Colon (tissue), 2 donors: ENCODE measurements around the gene PRCD.
"Not testable (repeated sequence)": the region's sequence is repeated elsewhere in the genome, so short reads cannot be mapped to it uniquely, and the experiment has no call there.

ENCODE experiments used
- FAIRE-seq: peaks from 2 replicates; lab custom pipeline; 2012; peaks lifted over from hg19 to GRCh38; lab: Jason Lieb, UNC
- donor health status: control.
- donor health status: control.

Gene PRCD

DNA sequence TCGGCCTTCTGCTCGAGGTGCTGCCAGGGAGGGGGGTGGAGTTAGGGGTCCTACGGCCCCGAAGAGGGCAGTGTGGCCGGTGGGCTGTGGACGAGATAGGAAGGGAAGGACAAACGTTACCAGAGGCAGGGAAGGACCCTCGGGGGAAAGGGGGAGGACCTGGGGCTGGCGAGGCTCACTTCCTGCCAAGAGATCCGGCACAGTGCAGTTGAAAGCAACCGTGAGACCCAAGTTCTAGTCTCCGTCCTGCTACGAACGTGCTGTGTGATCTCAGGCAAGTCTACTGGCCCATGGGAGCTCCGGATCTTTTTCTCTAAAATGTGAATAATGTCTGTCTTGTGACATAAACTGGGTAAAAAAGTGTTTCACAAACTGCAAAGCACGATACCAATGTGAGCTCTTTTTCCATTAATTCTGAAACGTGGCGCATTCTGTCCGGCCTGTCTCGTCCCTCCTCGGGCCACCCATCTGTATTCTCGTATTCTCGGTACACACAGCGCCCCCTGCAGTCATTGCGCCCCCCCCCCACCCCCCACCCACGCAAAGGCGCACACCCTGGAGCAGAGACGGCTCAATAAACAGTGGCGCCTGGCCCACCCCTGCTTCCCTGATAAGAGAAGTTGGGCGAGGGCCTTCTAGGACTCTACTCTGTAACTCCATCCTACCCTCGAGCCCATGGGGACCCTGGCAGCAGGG lies 11.2 kb upstream of the PRCD start:
- FAIRE-seq = no peak

DNA sequence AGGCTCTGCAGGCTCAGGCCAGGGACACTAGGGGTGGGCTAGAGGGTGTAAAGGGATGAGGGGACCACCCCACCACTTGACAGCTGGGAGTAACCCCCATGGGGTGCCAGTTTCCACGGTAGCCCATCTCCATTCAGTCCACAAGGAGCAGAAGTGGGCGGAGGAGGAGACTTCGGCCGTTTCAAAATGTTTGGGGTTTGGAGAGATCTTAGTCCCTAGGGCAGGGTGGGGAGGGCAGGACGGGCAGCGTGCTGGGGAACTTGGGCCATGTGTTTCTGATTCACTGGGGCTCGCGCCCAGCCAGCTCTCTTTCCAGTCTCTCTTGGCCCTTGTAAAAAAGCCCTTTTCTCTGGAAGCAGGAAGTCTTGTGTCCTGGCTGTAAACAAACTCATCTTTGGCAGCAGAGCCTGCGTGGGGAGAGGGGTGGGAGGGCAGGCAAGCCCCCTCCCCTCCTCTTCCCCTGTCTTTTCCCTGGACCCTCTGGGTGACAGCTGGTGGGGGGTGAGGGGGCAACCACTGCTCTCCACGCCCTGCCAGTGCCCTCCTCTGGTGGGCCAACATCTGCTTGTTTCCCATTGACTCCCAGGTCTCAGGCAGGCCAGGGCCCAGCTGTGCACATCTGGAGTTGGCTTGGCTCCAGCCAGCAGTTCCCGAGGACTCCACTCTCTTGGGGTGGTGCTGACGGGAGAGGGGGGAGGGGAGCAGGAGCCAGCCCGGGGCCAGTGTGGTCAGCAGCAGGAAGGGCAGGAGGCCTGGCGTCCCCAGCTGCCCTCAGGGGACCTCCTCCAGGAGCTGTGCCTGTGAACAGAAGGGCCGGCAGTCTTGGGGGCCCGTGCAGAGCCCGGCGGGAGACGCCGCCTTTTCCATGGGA lies 10.4 kb upstream of the PRCD start:
- FAIRE-seq = no peak

DNA sequence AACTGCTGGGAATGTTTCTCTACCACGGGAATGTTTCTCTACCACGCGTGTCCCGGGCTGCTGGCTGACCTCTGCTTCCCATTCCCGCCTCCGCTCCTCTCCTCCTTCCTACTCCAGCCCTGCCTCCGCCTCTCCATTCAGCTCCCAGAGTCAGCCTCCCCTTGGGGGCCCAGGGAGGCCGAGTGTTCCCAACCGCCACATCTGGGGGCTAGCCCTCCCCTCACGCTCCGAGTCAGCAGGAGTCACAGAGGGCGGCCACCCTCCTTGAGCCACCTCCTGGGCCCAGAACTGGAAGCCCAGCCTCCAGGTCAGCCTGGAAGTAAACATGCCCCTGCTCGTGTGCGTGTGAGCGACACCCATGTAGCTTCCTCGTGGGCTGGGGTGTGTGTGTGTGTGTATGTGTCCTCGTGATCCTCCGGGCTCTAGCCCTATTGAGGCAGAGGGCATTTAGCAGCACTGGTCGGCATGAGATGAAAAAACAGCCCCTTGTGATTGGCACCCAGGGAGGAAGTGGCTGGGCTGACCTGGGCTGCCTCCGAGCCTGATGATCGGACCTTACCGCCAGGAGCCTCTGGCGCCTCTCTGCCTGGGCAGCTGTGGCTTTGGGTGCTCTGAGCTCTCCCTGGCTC lies 9.6 kb upstream of the PRCD start:
- no peak for FAIRE-seq

DNA sequence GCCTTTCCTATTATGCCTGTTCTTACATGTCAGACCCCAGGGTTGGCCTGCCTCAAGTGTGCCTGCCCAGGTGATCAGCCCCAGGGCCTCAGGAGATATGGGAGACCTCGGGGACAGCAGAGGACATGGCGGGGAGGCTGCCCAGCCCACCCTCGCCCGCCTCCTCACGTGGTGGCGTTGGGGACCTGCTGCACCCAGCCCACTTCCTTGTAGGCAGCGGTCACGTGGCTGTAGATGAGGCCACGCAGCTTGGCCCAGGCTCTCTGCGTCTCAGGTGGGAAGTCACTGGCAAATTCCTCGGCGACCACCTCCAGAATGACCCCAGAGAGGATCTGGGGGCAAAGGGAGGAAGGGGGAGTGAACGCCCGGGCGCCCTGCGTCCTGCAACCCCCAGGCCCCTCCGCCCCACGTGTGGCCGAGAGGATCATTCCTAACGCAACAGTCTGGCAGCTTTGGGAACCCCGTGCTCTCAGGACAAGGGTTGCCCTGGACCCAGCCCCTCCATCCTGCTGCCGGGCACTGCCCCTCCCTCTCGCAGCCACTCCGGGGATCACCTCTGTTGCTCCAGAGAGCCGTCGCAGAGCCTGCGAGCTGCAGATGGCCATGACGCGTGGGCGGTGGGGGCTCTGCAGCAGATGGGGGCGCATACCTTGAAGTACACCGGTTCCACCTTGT lies 8.9 kb upstream of the PRCD start:
- FAIRE-seq = no peak

DNA sequence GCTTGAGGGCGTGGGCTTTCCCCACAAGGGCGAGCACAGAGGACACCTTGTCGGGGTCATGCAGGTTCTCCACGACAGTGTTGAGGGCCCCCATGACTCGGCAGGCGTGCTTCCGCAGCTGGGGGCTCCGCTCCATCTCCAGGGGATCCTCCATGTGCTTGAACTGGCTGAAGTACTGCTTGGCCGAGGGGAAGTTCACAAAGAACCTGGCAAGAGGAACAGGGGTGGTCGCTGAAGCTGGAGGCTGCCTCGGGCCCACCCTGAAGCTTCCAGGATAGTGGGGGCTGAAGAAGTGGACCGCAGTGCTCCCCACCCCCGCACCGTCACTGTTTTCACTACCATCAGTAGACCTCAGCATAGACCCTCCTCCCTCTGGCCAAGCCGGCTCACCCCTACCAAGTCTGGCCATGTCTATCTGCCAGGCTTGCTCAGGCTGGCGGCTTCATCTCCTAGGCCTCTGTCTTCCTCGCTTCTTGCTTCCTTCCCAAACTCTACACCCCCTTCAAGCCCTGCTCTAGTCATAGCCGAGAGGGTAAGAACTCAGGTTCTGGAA lies 8.3 kb upstream of the PRCD start:
- no peak for FAIRE-seq

DNA sequence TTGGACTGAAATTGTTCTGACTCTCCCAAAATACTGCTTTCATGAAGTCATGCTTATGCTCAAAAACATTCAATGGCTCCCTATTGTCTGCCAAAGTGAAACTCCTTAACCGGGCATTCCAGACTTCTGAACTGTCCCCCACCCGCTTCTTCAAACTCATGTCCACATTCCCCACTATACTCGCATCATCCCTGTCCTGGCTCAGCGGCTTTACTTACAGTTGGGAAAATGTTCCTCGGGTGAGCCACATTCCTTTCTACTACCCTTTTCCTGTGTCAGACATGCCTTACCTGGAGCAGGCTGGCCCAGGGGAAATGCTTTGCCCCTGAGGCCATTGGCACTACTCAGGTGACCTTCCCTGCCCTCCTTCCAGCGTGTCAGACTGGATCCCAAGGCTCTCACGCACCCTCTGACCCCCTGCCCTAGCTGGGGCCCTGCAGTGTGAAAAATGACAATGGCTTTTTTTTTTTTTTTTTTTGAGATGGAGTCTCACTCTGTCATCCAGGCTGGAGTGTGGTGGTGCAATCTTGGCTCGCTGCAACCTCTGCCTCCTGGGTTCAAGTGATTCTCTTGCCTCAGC lies 7.7 kb upstream of the PRCD start:
- FAIRE-seq = no peak

DNA sequence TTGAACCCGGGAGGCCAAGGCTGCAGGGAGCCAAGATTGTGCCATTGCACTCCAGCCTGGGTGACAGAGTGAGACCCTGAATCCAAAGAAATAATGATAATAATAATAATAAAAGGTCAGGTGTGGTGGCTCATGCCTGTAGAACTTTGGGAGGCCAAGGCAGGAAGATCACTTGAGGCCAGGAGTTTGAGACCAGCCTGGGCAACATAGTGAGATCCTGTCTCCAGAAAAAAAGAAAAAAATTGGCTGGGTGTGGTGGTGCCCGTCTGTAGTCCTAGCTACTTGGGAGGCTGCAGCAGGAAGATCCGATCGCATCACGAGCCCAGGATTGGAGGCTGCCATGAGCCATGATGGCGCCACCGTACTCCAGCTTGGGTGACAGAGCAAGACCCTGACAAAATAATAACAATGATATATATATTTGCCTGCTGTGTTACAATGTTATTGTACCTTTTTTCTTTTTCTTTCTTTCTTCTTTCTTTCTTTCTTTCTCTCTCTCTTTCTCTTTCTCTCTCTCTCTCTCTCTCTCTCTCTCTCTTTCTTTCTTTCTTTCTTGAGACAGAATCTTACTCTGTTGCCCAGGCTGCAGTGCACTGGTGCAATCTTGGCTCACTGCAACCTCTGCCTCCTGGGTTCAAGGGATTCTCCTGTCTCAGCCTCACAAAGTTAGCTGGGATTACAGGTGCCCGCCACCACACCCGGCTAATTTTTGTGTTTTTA lies 6.0 kb upstream of the PRCD start:
- not testable (repeated sequence) for FAIRE-seq

DNA sequence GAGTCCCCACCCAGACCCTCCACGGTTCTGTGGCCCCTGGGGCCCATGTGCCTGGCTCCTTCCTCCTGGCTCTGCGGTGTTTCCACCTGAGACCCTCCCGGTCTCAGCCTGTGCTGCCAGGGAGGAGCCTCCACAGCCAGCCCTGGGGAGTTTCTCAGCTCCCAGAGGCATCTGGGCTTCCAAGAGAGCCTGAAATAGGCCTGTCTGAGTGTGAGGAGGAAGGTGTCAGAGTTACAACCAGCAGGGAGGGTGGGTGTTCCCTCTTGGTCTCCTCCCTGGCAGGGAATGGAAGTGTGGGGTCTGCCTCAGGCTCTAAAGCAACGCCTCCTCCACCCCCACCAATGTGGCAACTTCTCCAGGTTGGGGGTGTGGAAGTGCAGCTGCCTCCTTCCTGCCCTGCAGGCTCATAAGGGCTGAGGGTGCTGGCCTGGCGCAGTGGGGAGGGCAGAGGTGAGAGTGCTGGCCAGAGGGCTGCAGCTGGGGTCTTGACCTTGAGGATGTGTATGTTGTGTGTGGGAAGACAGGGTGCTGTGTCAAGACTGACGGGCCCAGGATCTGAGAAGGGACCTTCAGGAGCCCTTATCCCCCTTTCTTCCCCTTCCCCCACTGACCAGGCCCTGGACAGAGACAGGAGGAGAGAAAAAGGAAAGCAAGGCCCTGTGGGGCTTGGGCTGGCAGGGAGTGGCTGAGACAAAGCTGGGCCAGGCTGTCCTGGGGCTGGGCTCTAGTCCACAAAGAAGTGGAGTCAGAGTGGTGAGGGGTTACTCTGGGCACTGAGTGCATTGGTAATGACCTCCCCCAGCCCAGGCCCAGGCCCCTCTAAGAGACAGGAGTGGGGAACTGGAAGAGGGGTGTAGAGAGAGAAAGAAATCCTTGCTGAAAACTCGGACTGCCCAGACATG lies 4.8 kb upstream of the PRCD start:
- FAIRE-seq = no peak

DNA sequence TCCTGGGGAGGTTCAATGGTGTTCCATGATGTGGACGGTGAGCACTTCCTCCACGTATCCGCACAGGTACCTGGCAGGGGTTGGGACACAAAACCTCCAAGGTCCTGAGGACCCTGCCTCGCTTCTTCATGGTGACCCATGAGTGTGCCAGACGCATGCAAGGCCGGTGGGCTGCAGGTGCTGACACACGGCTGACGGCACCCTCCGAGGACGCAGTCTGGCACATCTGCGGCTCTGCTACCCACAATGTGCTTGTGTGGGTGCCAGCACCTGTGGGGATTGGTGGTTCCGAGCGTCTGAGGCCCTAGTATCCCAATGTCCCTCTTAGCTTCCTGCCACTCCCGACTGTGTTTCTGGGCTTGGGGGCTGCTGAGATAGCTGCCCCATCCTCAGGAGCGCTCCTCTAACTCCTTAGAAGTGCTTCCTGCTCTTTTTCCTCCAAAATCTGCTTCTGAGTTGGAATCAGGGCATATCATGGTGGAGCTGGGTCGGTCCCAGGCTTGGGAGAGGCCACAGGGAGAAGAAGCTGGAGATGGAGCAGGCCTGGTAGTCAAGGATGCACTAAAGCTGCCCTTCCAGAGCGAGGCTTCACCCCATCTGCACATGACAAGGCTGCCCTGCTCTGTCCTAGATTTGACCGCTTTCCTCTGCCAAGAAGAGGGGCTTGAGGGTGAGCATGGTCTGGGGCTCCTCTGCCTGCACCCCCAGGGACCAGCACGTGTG lies 3.9 kb upstream of the PRCD start:
- no peak for FAIRE-seq

DNA sequence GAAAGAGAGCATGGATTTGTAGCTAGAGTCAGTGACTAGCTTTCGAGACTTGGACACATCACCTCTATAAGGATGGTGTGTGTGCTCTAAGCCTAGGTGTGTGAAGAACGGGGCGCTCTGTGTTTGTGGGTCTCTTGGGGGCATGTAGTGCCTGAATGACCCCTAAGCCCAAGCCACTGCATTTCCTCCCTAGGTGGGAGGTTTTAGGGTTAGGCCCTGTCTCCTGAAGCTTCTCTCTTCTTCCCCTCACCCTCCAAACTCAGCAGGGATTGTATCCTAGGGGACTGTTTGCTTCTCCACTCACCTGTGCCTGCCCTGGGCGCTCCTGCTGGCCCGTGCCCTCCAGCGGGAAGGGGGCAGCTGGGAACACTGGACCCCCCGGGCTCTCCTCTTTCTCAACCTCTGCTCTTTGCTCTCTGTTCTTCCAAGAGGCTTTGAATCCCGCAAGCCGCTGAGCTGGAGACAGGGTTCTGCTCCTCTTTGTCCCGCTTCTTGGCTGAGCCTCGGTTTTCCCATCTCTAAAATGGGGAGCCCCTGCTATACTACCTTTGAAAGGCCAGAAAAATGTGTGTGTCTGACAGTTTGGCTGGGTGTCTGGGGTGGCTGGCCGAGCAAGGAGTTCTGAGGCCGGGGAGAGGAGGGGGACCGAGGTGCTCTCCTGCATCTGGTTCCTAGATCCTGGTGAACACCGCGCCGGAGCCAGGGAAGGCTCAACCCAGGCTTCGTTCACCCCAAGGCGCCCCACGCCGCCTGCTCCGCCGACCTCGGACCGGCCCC lies 3.1 kb upstream of the PRCD start:
- no peak for FAIRE-seq

DNA sequence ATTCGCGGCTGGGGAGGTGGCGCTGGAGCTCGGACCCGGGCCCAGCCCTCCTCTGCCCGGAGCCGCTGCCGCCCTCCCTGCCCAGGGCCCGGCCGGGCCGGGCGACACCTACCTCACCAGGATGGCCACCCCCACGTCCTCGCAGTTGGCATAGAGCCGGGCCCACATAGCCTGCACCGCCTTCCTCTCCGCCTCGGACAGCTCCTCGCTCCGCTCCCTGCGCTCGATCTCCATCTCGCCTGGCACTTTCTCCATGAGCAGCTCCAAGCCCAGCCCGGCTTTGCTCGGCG lies 2.6 kb upstream of the PRCD start:
- no peak for FAIRE-seq

DNA sequence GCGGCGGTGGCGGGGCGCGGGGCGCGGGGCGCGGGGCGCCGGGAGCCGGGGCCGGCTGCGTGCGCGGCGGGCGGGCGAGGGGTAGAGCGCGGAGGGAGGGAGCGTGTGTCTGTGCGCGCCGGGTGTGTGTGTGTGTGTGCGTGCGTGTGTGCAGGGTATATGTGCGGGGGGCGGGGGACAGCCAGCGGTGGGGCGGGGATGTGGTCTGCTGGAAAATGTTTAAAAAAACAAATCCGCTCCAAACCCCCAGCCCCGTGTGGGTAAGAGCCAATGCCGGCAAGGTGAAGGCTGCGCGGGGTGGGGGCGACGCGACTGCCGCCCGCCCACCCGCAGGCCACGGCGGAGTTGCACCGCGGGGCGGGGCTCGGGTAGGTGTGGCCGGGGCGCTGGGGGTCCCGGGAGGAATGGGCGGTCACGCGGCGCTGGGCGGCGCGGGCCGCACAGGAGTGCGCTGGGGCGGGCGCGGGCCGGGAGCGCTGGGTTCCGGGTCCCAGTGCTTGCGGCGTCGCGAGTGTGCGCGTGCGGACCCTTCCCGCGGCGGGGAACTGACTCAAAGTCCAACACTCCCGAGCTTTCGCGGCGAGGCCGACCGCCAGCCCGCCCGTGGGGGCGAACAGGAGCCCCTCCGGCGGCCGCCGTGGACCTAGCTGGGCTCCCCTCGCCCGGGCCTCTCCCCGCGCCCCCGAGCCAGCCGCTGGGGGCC lies 2.1 kb upstream of the PRCD start, which contains the start of gene CYGB:
CYGB (minus strand) TSS at position 132 of the 703 bp plus-strand sequence. CDS start 167 bp downstream, outside the sequence.
- no peak for FAIRE-seq

DNA sequence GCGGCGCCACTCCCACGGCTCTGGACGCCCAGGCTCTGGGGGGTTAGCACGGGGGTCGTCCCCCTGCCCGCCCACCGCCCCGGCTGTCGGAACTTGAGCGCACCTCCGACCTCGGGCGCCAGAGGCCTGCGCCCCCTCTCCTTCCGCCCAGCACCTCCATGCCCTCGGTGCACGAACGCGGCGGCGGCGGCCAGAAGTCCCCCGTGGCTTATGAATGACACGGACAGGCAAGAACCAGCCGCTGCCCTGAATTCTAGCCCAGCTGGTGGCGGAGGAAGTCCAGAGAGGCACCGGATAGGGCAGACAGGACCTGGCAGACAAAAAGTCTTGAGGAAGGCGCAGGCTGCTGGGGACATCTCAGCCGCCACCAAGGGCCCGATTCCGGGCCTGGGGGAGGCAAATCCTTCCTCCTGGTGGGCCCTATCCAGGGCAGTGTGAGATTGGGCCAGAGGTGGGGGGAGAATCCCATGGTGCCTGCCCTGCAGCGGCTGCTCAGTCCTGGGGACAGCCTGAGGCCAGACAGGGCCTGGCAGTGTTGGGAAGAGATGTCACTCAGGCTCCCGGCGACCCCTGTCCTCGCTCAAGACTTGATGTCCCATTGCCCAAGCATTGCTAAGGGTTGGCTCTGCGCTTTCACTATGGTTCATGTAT lies 1.4 kb upstream of the PRCD start:
- FAIRE-seq = no peak

DNA sequence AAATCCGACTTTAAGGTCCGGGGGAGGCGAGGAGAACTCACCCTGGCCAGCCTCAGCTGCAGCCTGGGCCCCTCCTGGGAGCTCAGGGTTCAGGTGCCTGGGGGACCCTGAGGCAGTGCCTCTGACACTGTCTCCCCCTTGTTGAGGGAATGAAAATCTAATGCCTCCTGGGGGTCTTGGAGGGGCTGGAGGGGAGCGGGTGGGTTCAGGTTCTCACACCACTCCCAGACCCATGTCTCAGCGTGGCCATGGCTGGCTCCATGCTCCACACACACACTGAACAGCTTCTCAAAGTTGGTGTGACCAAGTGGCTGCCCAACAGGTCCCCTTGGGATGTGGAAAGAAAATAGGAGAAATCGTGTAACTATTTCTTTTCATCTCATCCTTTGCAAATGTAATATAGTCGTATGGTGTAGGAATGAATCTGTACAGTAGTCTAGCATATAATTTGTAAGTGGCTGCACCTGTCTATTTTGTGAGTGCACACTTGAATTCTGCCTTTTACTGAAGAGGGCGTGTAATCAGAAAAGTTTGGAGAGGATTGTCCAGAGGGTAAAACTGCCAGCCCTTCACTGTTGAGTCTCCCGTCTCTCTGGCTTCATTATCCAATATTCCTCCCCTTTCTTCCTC lies 788 bp upstream of the PRCD start:
- no peak for FAIRE-seq

DNA sequence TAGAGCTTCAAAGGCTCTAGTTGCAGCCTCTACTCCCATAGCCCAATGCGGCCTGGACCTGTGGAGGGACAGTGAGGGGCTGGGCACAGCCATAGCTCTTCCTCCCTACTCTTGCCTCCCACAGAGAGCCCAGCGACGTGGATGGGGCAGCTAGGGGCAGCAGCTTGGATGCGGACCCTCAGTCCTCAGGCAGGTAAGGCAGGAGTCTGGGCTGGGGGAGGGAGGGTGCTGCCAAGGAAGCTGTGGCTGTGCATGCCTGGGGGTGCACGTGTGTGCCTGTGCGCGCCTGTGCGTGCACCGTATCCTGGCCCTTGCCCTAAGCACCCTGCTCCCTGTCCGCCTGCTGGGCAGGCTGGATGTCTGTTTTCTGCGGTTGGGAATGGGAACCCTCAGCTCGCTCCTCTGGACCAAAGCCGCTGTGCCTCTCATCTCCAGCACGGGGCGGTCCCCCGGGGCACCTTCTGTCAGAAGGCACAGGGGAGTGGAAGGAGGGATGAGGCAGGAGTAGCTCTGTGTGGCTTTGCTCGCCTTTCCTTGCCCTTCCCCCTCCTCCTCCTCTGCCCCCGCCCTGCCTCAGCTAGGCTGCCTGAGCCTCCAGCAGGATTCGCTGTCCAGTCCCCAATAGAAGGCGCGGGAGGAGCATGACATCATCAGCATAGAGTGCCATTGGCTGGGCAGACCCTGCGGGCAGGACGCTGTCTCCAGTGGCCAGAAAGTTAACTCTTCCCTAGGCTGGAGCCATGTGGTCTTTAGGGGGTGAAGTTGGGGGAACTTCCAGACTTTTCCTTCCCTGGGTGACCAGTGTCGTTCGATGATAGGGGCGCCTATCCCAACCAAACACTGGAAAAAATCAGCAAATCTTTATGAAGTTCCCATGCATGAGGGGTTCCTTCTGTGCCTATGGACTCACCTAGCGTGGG lies 797 bp downstream of the PRCD start:
- FAIRE-seq = no peak
